ENCODE data around the gene RPA3. TPM values are rescaled to one million over a fixed set of nuclear protein-coding genes. Genes with fewer than 3 reads are reported as not detected.
"Not testable (repeated sequence)": the region's sequence is repeated elsewhere in the genome, so short reads cannot be mapped to it uniquely, and the experiment has no call there.

RPA3 gene
- total RNA-seq, 1 donor from 2014 or later = 17.1 TPM

GRCh38 chr7:7664291-7664690 lies 54.1 kb downstream of the RPA3 start:
- no peak for DNase-seq (ENCODE audit: low spot score in 2 of 2)
- FAIRE-seq = no peak

- FAIRE-seq (no peak), DNase-seq (ENCODE audit: low spot score in 2 of 2) (no peak)
Observed at GRCh38 chr7:7662527-7662926, 55.9 kb downstream of the RPA3 start.

GRCh38 chr7:7656459-7656858 lies 61.9 kb downstream of the RPA3 start:
- not testable (repeated sequence) for FAIRE-seq; DNase-seq (ENCODE audit: low spot score in 2 of 2)

- no peak for FAIRE-seq
Observed at GRCh38 chr7:7654964-7655715, 63.3 kb downstream of the RPA3 start.

GRCh38 chr7:7653593-7654187 lies 64.7 kb downstream of the RPA3 start:
- DNase-seq (ENCODE audit: low spot score in 2 of 2) (no peak), FAIRE-seq (no peak)

More at GRCh38 chr7:7654964-7655715, 63.3 kb downstream of the RPA3 start:
- DNase-seq (ENCODE audit: low spot score in 2 of 2) = no peak

- DNase-seq (ENCODE audit: low spot score in 2 of 2) = no peak
- FAIRE-seq = no peak
Observed at GRCh38 chr7:7652798-7653540, 65.4 kb downstream of the RPA3 start.

- DNase-seq (ENCODE audit: low spot score in 2 of 2) (no peak), FAIRE-seq (no peak)
Observed at GRCh38 chr7:7651479-7651878, 66.9 kb downstream of the RPA3 start.

- FAIRE-seq (no peak), DNase-seq (ENCODE audit: low spot score in 2 of 2) (no peak)
Observed at GRCh38 chr7:7650682-7651206, 67.7 kb downstream of the RPA3 start.

- FAIRE-seq (no peak), DNase-seq (ENCODE audit: low spot score in 2 of 2) (no peak)
Observed at GRCh38 chr7:7647495-7648036, 70.8 kb downstream of the RPA3 start.

GRCh38 chr7:7642081-7642480 lies 76.3 kb downstream of the RPA3 start:
- FAIRE-seq (no peak), DNase-seq (ENCODE audit: low spot score in 2 of 2) (no peak)

GRCh38 chr7:7641129-7641663 lies 77.2 kb downstream of the RPA3 start:
- FAIRE-seq = no peak
- DNase-seq (ENCODE audit: low spot score in 2 of 2) = no peak

- FAIRE-seq (peak; percentile 96), DNase-seq (ENCODE audit: low spot score in 2 of 2) (peak; percentile 67 to 87)
Observed at GRCh38 chr7:7640221-7641128, 77.9 kb downstream of the RPA3 start, which contains the start of gene UMAD1. Gene UMAD1, plus strand, starts transcription at chr7:7640752. Its CDS starts 32,620 bp downstream, at chr7:7673372.

- DNase-seq (ENCODE audit: low spot score in 2 of 2) (no peak), FAIRE-seq (no peak)
Observed at GRCh38 chr7:7639847-7640220, 78.6 kb downstream of the RPA3 start.

GRCh38 chr7:7639421-7639820 lies 79.0 kb downstream of the RPA3 start:
- FAIRE-seq = no peak
- no peak for DNase-seq (ENCODE audit: low spot score in 2 of 2)

- DNase-seq (ENCODE audit: low spot score in 2 of 2) (no peak), FAIRE-seq (no peak)
Observed at GRCh38 chr7:7630626-7631329, 87.6 kb downstream of the RPA3 start.

GRCh38 chr7:7628476-7628875 lies 89.9 kb downstream of the RPA3 start:
- DNase-seq (ENCODE audit: low spot score in 2 of 2) (no peak), FAIRE-seq (no peak)

GRCh38 chr7:7620644-7621210 lies 97.7 kb downstream of the RPA3 start:
- DNase-seq (ENCODE audit: low spot score in 2 of 2) = no peak
- no peak for FAIRE-seq

GRCh38 chr7:7620236-7620635 lies 98.2 kb downstream of the RPA3 start:
- DNase-seq (ENCODE audit: low spot score in 2 of 2) (no peak), FAIRE-seq (no peak)

GRCh38 chr7:7618410-7618809 lies 100.0 kb downstream of the RPA3 start:
- FAIRE-seq = no peak
- DNase-seq (ENCODE audit: low spot score in 2 of 2) = no peak

All from frontal cortex (tissue), 4 donors.